IgD-negative memory B cell (primary cell): ENCODE measurements around the gene CILP2. TPM values are rescaled to one million over a fixed set of nuclear protein-coding genes. Genes with fewer than 3 reads are reported as not detected.

Source experiments
- polyA plus RNA-seq: library from polyadenylated mRNA; unstranded; fragments of 300-500 nt; fragmentation: Illumina TruSeq; gene quantifications from one replicate; pipeline ENCODE4 v1.2.3, GENCODE V29; 2021

CILP2 gene
- polyA plus RNA-seq, 1 donor from 2014 or later = not detected

Other genes with a start within 250 kb of the CILP2 start
- 42.1 TPM for gene SUGP1, start 217.8 kb upstream of the CILP2 start, polyA plus RNA-seq
- gene MAU2, start 217.4 kb upstream of the CILP2 start, polyA plus RNA-seq = 24.5 TPM
- 16.6 TPM for gene GATAD2A, start 132.6 kb upstream of the CILP2 start, polyA plus RNA-seq
- gene TSSK6, start 22.7 kb upstream of the CILP2 start, polyA plus RNA-seq = 4.6 TPM
- 324 TPM for gene NDUFA13, start 22.0 kb upstream of the CILP2 start, polyA plus RNA-seq
- not detected for gene YJEFN3, start 9.4 kb upstream of the CILP2 start, polyA plus RNA-seq
- gene PBX4, start 80.4 kb downstream of the CILP2 start, polyA plus RNA-seq = 4.1 TPM
- 14.3 TPM for gene LPAR2, start 90.0 kb downstream of the CILP2 start, polyA plus RNA-seq
- gene GMIP, start 105.4 kb downstream of the CILP2 start, polyA plus RNA-seq = 72.4 TPM
- gene ATP13A1, start 125.4 kb downstream of the CILP2 start, polyA plus RNA-seq = 59.0 TPM
- 32.2 TPM for gene ZNF101, start 130.6 kb downstream of the CILP2 start, polyA plus RNA-seq
- gene ZNF14, start 194.8 kb downstream of the CILP2 start, polyA plus RNA-seq = 7.2 TPM